COLO668 (cell line): ENCODE data around the gene RSKR.
"Not testable (repeated sequence)": the region's sequence is repeated elsewhere in the genome, so short reads cannot be mapped to it uniquely, and the experiment has no call there.

ENCODE experiments used
- DNase-seq: peaks from one replicate; lab custom pipeline; 2025; ENCODE audit not compliant: unreplicated experiment; lab: John Stamatoyannopoulos, UW

Gene RSKR

DNA sequence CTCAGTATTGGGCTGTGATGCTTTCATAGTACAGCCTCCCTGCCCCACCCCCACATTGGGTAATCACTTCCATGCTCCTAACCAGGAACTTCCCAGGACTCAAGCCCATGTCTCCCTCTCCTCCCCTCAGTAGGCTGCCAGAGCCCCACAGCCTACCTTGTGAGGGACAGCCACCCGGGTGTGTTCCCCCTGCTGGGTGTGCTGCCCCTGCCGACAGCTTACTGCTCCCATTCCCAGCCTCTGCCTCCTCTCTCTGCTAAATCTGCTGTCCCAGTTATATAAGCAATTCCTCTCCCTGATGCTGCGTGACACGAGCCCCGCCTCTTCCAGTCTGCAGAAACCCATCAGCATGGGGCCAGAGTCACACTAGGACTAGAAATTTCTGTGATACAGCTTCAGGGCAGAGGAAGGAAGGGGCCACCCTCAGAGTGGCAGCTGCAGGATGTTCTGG, at the start of gene RSKR:
TSS of gene RSKR (minus strand) at position 255 of the 451 bp plus-strand sequence. CDS start at position 231, 24 bp downstream.
- no peak for DNase-seq

GRCh38 chr17:28663723-28664122, 49.7 kb upstream of the RSKR start:
- DNase-seq = no peak

GRCh38 chr17:28662527-28662829, 48.5 kb upstream of the RSKR start:
- peak; percentile 24 for DNase-seq

DNA sequence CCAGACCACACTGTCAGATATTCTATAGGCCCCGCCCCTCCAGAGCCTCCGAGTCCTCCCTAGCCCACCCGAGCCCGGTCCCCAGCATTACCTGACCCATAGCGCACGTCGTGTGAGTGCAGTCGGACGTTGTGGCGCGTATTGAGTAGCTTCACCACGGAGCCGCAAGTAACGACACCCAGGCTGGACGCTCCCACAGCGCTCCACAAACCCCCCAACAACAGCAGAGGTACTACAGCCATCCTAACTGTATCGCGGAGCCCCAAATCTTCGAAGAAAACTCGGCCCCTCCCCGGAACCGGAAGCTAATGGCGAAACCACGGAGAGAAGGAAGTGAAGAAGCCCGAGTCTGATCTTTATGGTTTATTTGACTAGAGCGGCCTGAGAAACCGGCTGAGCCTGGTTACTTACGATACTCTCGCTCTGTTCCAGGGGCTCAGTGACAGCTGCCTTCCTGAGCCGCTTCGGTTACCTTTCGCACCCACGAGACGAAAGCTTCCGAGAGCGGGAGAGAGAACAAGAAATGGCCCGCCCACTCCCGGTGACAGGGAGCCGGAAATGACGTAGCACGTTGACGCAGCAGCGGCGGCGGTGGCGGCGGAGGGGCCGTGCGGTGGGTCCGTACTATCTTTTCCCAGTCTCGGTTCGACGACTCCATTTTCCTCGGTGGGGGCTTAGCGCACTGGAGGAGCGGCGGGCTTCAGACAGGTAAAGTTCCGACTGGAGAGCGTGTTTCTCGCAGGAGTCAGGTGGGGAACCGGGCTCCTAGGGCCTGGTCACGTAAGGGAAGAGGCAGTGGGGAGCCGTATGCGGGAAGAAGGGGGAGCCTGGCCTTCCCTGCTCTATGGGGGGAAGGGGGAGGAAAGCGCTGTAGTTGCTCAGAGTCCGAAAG, 47.9 kb upstream of the RSKR start, which contains the start of the genes SDF2 and SUPT6H:
TSS of gene SDF2 (minus strand) at position 272 of the 892 bp plus-strand sequence. CDS start at position 242, 30 bp downstream.
TSS of gene SUPT6H (plus strand) at position 571 of the 892 bp plus-strand sequence. CDS start 11,197 bp downstream, outside the sequence.
- DNase-seq = peak; percentile 82

- DNase-seq = not testable (repeated sequence)
These were observed 45.5 kb upstream of the RSKR start for GRCh38 chr17:28659497-28659881.

DNA sequence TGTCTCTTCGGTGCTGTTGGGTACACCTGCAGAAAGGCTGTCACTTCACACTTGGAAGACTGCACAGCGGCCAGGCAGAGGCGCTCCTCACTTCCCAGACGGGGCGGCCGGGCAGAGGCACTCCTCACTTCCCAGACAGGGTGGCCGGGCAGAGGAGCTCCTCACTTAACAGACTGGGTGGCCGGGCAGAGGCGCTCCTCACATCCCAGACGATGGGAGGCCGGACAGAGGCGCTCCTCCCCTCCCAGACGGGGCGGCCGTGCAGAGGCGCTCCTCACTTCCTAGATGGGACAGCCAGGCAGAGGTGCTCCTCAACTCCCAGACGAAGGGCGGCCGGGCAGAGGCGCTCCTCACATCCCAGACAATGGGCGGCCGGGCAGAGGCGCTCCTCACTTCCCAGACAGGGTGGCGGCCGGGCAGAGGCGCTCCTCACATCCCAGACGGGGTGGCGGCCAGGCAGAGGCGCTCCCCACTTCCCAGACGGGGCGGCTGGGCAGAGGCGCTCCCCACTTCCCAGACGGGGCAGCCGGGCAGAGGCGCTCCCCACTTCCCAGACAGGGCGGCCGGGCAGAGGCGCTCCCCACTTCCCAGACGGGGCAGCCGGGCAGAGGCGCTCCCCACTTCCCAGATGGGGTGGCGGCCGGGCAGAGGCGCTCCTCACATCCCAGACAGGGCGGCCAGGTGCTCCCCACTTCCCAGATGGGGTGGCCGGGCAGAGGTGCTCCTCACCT, 44.9 kb upstream of the RSKR start:
- DNase-seq = not testable (repeated sequence)

DNA sequence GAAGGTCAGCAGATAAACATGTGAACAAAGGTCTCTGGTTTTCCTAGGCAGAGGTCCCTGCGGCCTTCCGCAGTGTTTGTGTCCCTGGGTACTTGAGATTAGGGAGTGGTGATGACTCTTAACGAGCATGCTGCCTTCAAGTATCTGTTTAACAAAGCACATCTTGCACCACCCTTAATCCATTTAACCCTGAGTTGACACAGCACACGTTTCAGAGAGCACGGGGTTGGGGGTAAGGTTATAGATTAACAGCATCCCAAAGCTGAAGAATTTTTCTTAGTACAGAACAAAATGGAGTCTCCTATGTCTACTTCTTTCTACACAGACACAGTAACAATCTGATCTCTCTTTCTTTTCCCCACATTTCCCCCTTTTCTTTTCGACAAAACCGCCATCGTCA, 44.4 kb upstream of the RSKR start:
- not testable (repeated sequence) for DNase-seq

DNA sequence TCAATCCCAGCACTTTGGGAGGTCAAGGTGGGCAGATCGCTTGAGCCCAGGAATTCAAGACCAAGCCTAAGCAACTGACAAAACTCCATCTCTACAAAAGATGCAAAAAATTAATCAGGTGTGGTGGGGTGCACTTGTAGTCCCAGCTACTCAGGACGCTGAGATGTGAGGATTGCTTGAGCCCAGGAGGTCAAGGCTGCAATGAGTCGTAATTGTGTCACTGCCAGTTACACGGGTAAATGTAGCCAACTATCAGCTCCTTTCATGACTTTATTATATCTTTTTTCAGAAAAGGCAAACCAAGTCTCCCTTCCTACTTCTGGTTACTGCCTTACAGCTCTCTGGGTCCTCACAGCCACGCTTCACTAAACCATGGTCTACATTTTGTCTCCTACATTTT, 43.8 kb upstream of the RSKR start:
- DNase-seq = no peak

DNA sequence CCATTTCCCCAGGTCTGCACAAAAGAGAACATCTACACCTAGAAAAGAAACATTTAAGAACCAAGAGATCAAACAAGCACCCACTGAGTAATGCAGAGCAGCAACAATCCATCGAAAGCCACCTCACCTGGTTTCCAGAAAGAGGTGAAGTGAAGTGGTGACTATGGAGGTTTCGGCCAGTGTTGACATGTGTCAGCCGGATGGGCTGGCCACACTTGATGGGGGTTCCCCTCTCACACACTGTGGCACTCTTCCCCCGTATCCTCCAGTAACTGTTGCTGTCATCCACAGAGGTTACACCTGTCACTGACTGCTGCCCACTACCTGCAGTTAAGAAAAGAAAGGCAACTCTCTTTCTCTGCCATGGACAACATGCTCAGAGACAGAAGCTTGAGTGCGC, 41.2 kb upstream of the RSKR start:
- no peak for DNase-seq

- no peak for DNase-seq
These were observed 34.7 kb upstream of the RSKR start for GRCh38 chr17:28648698-28649097.

DNA sequence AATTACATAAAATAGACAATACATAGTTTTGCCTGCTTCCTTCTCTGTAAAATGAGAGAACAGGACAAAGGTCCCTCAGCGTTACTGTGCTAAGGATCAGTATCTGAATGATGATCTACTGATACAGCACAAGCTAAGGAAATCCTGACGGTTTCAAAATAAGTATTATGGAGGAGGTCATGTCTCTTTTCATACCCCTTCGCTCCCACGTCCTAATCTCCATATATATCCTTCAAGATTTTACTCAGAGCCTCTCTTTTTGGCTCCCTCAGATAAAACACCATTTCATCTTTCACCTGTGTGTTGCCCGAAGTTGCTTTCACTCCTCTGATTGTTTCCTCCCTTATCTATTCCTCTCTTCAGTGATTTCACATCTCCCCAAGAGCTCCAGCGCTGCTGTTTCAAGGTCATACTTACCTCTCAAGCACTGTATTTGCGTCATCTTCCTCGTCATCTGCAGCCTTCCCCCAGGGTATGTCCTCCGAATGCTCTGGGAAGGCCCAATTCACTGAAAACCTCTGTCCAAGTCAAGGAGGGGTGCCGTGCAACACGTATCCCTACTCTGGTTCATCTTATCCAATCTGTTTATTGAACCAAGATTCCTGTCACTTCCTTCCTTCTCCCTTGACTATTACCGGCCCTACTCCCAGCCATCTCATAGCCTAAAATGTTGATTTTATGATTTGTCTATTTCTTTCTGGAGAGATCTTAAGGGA, 32.2 kb upstream of the RSKR start:
- DNase-seq = no peak

DNA sequence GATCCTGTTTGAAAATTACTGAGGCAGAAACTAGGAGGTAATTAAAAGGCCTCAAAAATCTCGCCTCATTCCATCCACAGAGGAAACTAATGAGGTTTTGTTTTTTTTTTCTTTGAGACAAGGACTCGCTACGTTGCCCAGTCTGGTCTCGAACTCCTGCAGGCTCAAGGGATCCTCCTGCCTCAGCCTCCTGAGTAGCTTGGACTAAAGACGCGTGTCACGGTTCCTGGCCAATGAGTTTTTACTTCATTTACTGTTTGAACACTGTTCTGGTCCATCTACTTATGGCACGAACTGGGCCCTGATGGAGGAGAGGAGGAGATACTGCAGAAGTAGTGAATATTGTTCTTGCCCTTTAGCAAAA, 31.6 kb upstream of the RSKR start:
- DNase-seq = peak; percentile 6

- peak; percentile 94 for DNase-seq
These were observed 31.0 kb upstream of the RSKR start, which contains the start of gene BLTP2 for GRCh38 chr17:28644787-28645575. BLTP2 (minus strand) TSS chr17:28645158; CDS start chr17:28645056, 102 bp downstream.

- DNase-seq = peak; percentile 38
These were observed 30.2 kb upstream of the RSKR start for GRCh38 chr17:28643983-28644786.

- no peak for DNase-seq
These were observed 27.6 kb upstream of the RSKR start for GRCh38 chr17:28641579-28641978.

DNA sequence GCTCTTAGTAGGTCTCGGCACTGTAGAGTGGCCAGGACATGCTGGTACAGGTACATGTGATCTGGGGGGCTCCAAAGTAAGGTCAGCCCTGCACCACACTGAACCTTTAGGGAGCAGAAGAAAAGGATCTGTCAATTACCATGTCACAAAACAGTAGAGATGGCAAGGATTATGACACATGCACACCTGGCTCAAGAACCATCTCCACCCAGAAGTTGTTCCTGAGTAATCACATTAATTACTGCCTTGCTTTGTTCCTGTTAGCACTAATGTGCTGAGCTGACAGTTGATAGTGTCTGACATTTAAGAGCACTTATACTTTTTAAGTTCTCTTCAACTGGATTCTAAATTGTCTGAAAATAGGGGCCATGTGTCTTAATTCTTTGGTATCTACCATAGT, 21.5 kb upstream of the RSKR start:
- no peak for DNase-seq

DNA sequence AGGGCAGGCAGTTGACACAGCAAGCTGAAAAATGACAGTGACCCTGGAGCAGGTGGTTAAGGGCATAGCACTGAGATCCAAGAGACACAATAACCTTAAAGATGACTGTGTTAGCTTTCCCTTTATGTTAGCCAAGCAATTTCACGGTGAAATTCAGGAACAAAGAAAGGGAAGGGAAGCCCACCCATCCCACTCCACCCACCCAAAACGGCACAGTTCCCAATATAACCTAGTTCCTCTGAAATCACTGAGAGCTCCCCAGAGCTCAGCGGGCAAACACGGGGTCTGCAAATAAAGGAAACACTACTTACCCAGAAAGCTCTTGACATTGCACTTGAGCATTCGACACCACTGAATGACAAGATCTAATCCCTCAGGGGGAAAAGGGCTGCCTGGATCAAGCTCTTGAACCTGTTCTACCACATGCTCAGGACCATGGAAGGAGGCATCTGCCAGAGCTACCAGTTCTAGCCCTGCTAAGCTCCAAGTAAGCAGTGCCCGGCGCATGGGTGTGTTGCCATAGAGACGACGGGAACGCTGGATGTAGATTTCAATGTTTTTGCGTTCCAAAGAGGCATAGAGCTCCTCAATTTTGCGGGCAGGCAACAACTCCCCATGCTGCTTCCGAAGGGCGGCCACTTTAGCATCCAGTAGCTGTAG, 20.4 kb upstream of the RSKR start:
- DNase-seq = no peak

- DNase-seq = no peak
These were observed 12.8 kb upstream of the RSKR start for GRCh38 chr17:28626818-28627217.

- no peak for DNase-seq
These were observed 10.2 kb upstream of the RSKR start for GRCh38 chr17:28624148-28624547.
